Activated CD8-positive, alpha-beta memory T cell treated with anti-CD3 and anti-CD28 coated beads, Interleukin-2, amount 10 ng/mL, durations not matched to agents 7 days and 5 days (primary cell): Measurements from ENCODE around the gene CTTNBP2. TPM values are rescaled to one million over a fixed set of nuclear protein-coding genes. Genes with fewer than 3 reads are reported as not detected.
A peak's percentile ranks its signal among the peaks of the same experiment; 100 is the strongest.

Source experiments
- ATAC-seq: fragments of 150-1000 bp; cut with Tn5 transposase; one replicate; pipeline ENCODE4 v1.10.0; 2021; ENCODE audit warnings: moderate library complexity
- CTCF ChIA-PET: fragments of 350-600 bp; sonication (Branson Sonifier 250); formaldehyde crosslinking; loops from one replicate; lab custom pipeline; 2021; ENCODE audit warnings: antibody characterized with exemption; lab: Charles Lee
- DNase-seq: peaks from one replicate; pipeline ENCODE4 v3.0.0-alpha.2; 2020
- H3K27ac Mint-ChIP-seq: one replicate; pipeline ENCODE4 v1.8.0; 2021; ENCODE audit warnings: mild to moderate bottlenecking, mixed read lengths
- H3K27me3 Mint-ChIP-seq: one replicate; pipeline ENCODE4 v1.8.0; 2021; ENCODE audit warnings: mixed read lengths
- H3K36me3 Mint-ChIP-seq: one replicate; pipeline ENCODE4 v1.8.0; 2021; ENCODE audit warnings: mild to moderate bottlenecking, mixed read lengths
- H3K4me1 Mint-ChIP-seq: one replicate; pipeline ENCODE4 v1.8.0; 2021; ENCODE audit warnings: mixed read lengths
- H3K4me3 Mint-ChIP-seq: one replicate; pipeline ENCODE4 v1.8.0; 2021; ENCODE audit warnings: mild to moderate bottlenecking, moderate library complexity, mixed read lengths
- H3K9me3 Mint-ChIP-seq: one replicate; pipeline ENCODE4 v1.8.0; 2022; ENCODE audit warnings: low read depth, mixed read lengths
- total RNA-seq, 2 experiments: library from RNA; stranded (reverse); gene quantifications; one replicate each; pipeline ENCODE4 v1.2.3, GENCODE V29; 2021

Gene CTTNBP2
- total RNA-seq, 2 experiments from 2014 or later: not detected

- no peaks in the 10 kb centered on the region for H3K4me1 Mint-ChIP-seq
- H3K4me3 Mint-ChIP-seq: no peak overlapping the region
- H3K9me3 Mint-ChIP-seq: no peaks in the 10 kb centered on the region
- no peak for DNase-seq
- CTCF ChIA-PET: no interaction called here
- no peaks in the 10 kb centered on the region for H3K36me3 Mint-ChIP-seq
- H3K27ac Mint-ChIP-seq: no peak overlapping the region
- no peak for ATAC-seq
- H3K27me3 Mint-ChIP-seq: no peaks in the 10 kb centered on the region
Measured at GRCh38 chr7:117882594-117882993, 9.4 kb upstream of the CTTNBP2 start.

DNA sequence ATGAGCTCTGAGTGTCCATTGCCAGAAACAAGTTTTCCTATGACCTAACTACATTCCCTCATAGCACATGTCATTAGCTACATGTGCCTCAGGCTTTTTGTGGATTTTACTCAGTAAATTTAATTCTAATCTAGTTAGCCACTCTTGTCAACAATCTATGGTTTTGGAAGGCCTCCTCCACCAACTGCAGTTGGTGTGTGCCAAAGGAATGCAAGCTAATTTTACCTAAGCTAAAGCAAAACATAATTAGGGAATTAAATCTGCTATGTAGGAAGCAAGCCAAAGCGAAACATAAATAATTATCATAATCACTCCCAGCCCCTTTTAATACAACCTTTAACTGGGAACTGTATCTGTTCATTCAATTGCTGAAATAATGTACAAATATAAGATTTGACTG lies 3.5 kb upstream of the CTTNBP2 start:
- H3K36me3 Mint-ChIP-seq: peaks cover 3% of the 10 kb centered on the region
- DNase-seq: no peak
- H3K4me1 Mint-ChIP-seq: peaks cover 4% of the 10 kb centered on the region
- no peak overlapping the region for H3K4me3 Mint-ChIP-seq
- no peak overlapping the region for H3K27ac Mint-ChIP-seq
- H3K9me3 Mint-ChIP-seq: no peaks in the 10 kb centered on the region
- no peak for ATAC-seq
- peaks cover 29% of the 10 kb centered on the region for H3K27me3 Mint-ChIP-seq
- CTCF ChIA-PET: no interaction called here

- CTCF ChIA-PET: no interaction called here
- Mint-ChIP-seq H3K4me3 (no peak overlapping the region), H3K27me3 (peaks cover 38% of the 10 kb centered on the region), H3K27ac (no peak overlapping the region), H3K9me3 (no peaks in the 10 kb centered on the region), H3K36me3 (peaks cover 3% of the 10 kb centered on the region), H3K4me1 (peaks cover 4% of the 10 kb centered on the region)
- no peak for ATAC-seq
- DNase-seq: no peak
Measured at GRCh38 chr7:117875566-117875965, 2.3 kb upstream of the CTTNBP2 start.

DNA sequence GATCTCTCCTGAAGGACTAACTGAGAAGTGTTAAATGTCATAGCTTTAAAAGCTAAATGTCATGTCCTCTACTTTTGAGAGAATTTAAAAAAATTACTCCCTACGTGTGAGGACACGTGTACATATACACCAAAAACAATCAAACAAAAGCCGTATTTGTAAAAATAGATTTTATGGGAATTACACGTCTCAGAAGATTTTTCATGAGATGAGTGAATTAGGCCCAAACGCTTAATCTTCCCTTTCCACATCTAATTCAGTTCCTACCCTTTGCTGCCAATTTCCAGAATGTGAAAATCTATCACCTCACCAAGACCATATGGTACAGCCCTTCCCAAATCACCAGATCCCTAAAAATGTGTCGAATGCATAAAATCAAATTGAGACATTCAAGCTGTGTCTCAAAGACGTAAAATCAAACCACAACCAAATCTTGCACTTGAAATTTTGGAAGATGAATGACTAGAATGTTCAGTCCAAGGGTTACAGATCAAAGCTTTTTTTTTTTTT lies 1.0 kb upstream of the CTTNBP2 start:
- no peak overlapping the region for H3K27ac Mint-ChIP-seq
- H3K4me1 Mint-ChIP-seq: peaks cover 4% of the 10 kb centered on the region
- peaks cover 40% of the 10 kb centered on the region for H3K27me3 Mint-ChIP-seq
- CTCF ChIA-PET: no interaction called here
- ATAC-seq (no peak), DNase-seq (no peak)
- H3K4me3 Mint-ChIP-seq: peak overlapping the region; percentile 1
- peaks cover 3% of the 10 kb centered on the region for H3K36me3 Mint-ChIP-seq
- H3K9me3 Mint-ChIP-seq: no peaks in the 10 kb centered on the region

- Mint-ChIP-seq H3K36me3 (peaks cover 3% of the 10 kb centered on the region), H3K27ac (no peak overlapping the region), H3K9me3 (no peaks in the 10 kb centered on the region), H3K4me1 (peaks cover 4% of the 10 kb centered on the region), H3K27me3 (peaks cover 42% of the 10 kb centered on the region), H3K4me3 (peak overlapping the region; percentile 6)
- ATAC-seq (no peak), DNase-seq (no peak)
- CTCF ChIA-PET: no interaction called here
Measured at GRCh38 chr7:117872561-117873309, 506 bp downstream of the CTTNBP2 start.

GRCh38 chr7:117871778-117872538 lies 1.3 kb downstream of the CTTNBP2 start:
- Mint-ChIP-seq H3K4me3 (peak overlapping the region; percentile 6), H3K27ac (no peak overlapping the region), H3K36me3 (peaks cover 3% of the 10 kb centered on the region), H3K4me1 (peaks cover 4% of the 10 kb centered on the region), H3K27me3 (peaks cover 42% of the 10 kb centered on the region), H3K9me3 (no peaks in the 10 kb centered on the region)
- DNase-seq (no peak), ATAC-seq (no peak)
- CTCF ChIA-PET: no interaction called here

GRCh38 chr7:117871401-117871777 lies 1.9 kb downstream of the CTTNBP2 start:
- ATAC-seq: no peak
- H3K27me3 Mint-ChIP-seq: peaks cover 42% of the 10 kb centered on the region

GRCh38 chr7:117870448-117871130 lies 2.7 kb downstream of the CTTNBP2 start:
- CTCF ChIA-PET: no interaction called here
- peaks cover 41% of the 10 kb centered on the region for H3K27me3 Mint-ChIP-seq
- H3K9me3 Mint-ChIP-seq: no peaks in the 10 kb centered on the region
- H3K4me1 Mint-ChIP-seq: peaks cover 4% of the 10 kb centered on the region
- H3K36me3 Mint-ChIP-seq: peaks cover 3% of the 10 kb centered on the region
- H3K27ac Mint-ChIP-seq: no peak overlapping the region
- H3K4me3 Mint-ChIP-seq: no peak overlapping the region
- no peak for DNase-seq
- ATAC-seq: no peak

More at GRCh38 chr7:117871401-117871777, 1.9 kb downstream of the CTTNBP2 start:
- no peak for DNase-seq
- H3K36me3 Mint-ChIP-seq: peaks cover 3% of the 10 kb centered on the region
- H3K27ac Mint-ChIP-seq: no peak overlapping the region
- peaks cover 4% of the 10 kb centered on the region for H3K4me1 Mint-ChIP-seq
- CTCF ChIA-PET: no interaction called here
- no peak overlapping the region for H3K4me3 Mint-ChIP-seq
- no peaks in the 10 kb centered on the region for H3K9me3 Mint-ChIP-seq

GRCh38 chr7:117869374-117869773 lies 3.9 kb downstream of the CTTNBP2 start:
- DNase-seq (no peak), ATAC-seq (no peak)
- Mint-ChIP-seq H3K36me3 (peaks cover 3% of the 10 kb centered on the region), H3K27me3 (peaks cover 33% of the 10 kb centered on the region), H3K4me1 (peaks cover 4% of the 10 kb centered on the region), H3K9me3 (no peaks in the 10 kb centered on the region), H3K27ac (no peak overlapping the region), H3K4me3 (no peak overlapping the region)
- CTCF ChIA-PET: no interaction called here

GRCh38 chr7:117863618-117864017 lies 9.6 kb downstream of the CTTNBP2 start:
- no peaks in the 10 kb centered on the region for H3K4me1 Mint-ChIP-seq
- no peaks in the 10 kb centered on the region for H3K36me3 Mint-ChIP-seq
- no peak overlapping the region for H3K4me3 Mint-ChIP-seq
- H3K27ac Mint-ChIP-seq: no peak overlapping the region
- no peaks in the 10 kb centered on the region for H3K9me3 Mint-ChIP-seq
- no peaks in the 10 kb centered on the region for H3K27me3 Mint-ChIP-seq
- CTCF ChIA-PET: no interaction called here
- ATAC-seq (no peak), DNase-seq (no peak)

DNA sequence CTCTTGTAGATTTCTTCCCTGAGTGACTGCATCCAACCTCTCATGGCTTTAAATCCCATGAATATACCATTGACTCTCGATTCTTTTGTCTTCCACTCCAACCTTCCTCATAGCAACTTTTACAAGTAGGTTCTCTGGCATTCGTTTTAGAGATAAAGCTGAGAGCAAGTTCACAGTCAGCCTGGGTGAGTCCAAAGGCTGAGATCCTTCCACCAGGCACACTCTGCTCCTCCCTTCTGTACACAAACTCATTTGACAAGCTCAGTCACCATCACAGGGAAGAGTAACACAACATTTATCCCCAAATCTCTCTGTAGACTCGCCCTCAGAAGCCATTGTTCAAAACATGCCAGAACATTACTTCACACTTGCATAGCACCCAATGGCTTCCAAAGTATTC lies 10.9 kb downstream of the CTTNBP2 start:
- Mint-ChIP-seq H3K27ac (no peak overlapping the region), H3K27me3 (no peaks in the 10 kb centered on the region), H3K36me3 (no peaks in the 10 kb centered on the region), H3K4me1 (no peaks in the 10 kb centered on the region), H3K4me3 (no peak overlapping the region), H3K9me3 (no peaks in the 10 kb centered on the region)
- ATAC-seq: no peak
- no peak for DNase-seq
- CTCF ChIA-PET: no interaction called here

GRCh38 chr7:117859246-117859812 lies 13.9 kb downstream of the CTTNBP2 start:
- ATAC-seq (no peak), DNase-seq (no peak)
- CTCF ChIA-PET: no interaction called here
- Mint-ChIP-seq H3K36me3 (no peaks in the 10 kb centered on the region), H3K9me3 (no peaks in the 10 kb centered on the region), H3K4me3 (no peak overlapping the region), H3K4me1 (no peaks in the 10 kb centered on the region), H3K27me3 (no peaks in the 10 kb centered on the region), H3K27ac (no peak overlapping the region)

- ATAC-seq: no peak
- Mint-ChIP-seq H3K27me3 (no peaks in the 10 kb centered on the region), H3K36me3 (no peaks in the 10 kb centered on the region), H3K27ac (no peak overlapping the region), H3K4me3 (no peak overlapping the region), H3K9me3 (no peaks in the 10 kb centered on the region), H3K4me1 (no peaks in the 10 kb centered on the region)
- CTCF ChIA-PET: no interaction called here
- no peak for DNase-seq
Measured at GRCh38 chr7:117858712-117859111, 14.5 kb downstream of the CTTNBP2 start.
